K562 (cell line): ENCODE data around the gene CNGA3. TPM values are rescaled to one million over a fixed set of nuclear protein-coding genes. Genes with fewer than 3 reads are reported as not detected.
A peak's percentile ranks its signal among the peaks of the same experiment; 100 is the strongest.

Experiments used
- CC2D1A ChIP-seq: fragments of 450-650 bp; IDR thresholded peaks from 2 replicates; pipeline ENCODE4 v1.6.1; 2017; ENCODE audit warnings: mild to moderate bottlenecking
- CHCHD3 ChIP-seq: fragments of 250-450 bp; sonication (Bioruptor Pico); IDR thresholded peaks from 2 replicates; pipeline ENCODE4 v2.1.2; 2022; ENCODE audit warnings: mild to moderate bottlenecking
- E4F1 ChIP-seq: fragments of 250-450 bp; sonication (Bioruptor Pico); IDR thresholded peaks from 2 replicates; pipeline ENCODE4 v1.5.0; 2021; ENCODE audit warnings: mild to moderate bottlenecking, borderline replicate concordance
- ETV6 ChIP-seq, 3 experiments: fragments of 150-350 bp in 1 of 3; sonication (generic) in 1 of 3; formaldehyde crosslinking in 1 of 3; IDR thresholded peaks; 2 replicates each; pipeline versions ENCODE4 v1.6.1 to v1.8.0; 2014 to 2022; ENCODE audit warnings: borderline replicate concordance in 2 of 3, low read depth in 2 of 3, antibody characterized with exemption in 1 of 3, low read length in 1 of 3, mild to moderate bottlenecking in 1 of 3, missing genetic modification reagents in 1 of 3
- HMG20A ChIP-seq: fragments of 450-650 bp; formaldehyde crosslinking; conservative IDR thresholded peaks from 2 replicates; pipeline ENCODE4 v1.4.0; 2020; ENCODE audit warnings: mild to moderate bottlenecking, mixed read lengths
- MEIS2 ChIP-seq: fragments of 450-650 bp; IDR thresholded peaks from 2 replicates; pipeline ENCODE4 v1.6.1; 2014; ENCODE audit warnings: mild to moderate bottlenecking; ENCODE audit not compliant: partially characterized antibody
- MTA3 ChIP-seq: fragments of 450-650 bp; formaldehyde crosslinking; IDR thresholded peaks from 2 replicates; pipeline ENCODE4 v1.6.1; 2017; ENCODE audit warnings: mild to moderate bottlenecking, borderline replicate concordance
- STAT6 ChIP-seq: sonication (generic); formaldehyde crosslinking; IDR thresholded peaks from 2 replicates; pipeline ENCODE4 v1.8.1; 2023; ENCODE audit warnings: mild to moderate bottlenecking, missing genetic modification reagents
- TRIM25 ChIP-seq: fragments of 450-650 bp; IDR thresholded peaks from 2 replicates; pipeline ENCODE4 v1.7.0; 2016; ENCODE audit warnings: borderline replicate concordance
- U2AF2 ChIP-seq: fragments of 200-400 bp; formaldehyde crosslinking; optimal IDR thresholded peaks from 2 replicates; pipeline ENCODE3; 2017; ENCODE audit warnings: low read depth, mild to moderate bottlenecking, low read length
- ZFPM2 ChIP-seq: fragments of 250-450 bp; sonication (Bioruptor Pico); IDR thresholded peaks from 2 replicates; pipeline ENCODE4 v1.5.1; 2022; ENCODE audit warnings: mild to moderate bottlenecking
- ZNF175 ChIP-seq: fragments of 200-800 bp; sonication (Bioruptor generic); IDR thresholded peaks from 2 replicates; pipeline ENCODE4 v1.6.1; 2016; ENCODE audit warnings: low read depth, mild to moderate bottlenecking, missing genetic modification characterization, missing compliant biosample characterization
- ZNF740 ChIP-seq, 3 experiments: fragments of 200-800 bp in 1 of 3; sonication (Bioruptor generic) in 1 of 3; sonication (generic) in 1 of 3; formaldehyde crosslinking in 1 of 3; IDR thresholded peaks; 2 replicates each; pipeline versions ENCODE4 v1.6.1 to v1.8.0; 2016 to 2022; ENCODE audit warnings: mild to moderate bottlenecking in 2 of 3, missing compliant biosample characterization in 2 of 3, missing genetic modification characterization in 2 of 3, missing genetic modification reagents in 1 of 3
- polyA plus RNA-seq, 8 experiments: library from polyadenylated mRNA; depleted of rRNA in 4 of 8; stranded (reverse) in 5 of 8; unstranded in 3 of 8; fragments of >200 nt; fragmentation: Nextera tagmentation in 2 of 8; fragmentation: Illumina TruSeq in 1 of 8; extraction: Ambion mirVana in 2 of 8; extraction: Trizol in 1 of 8; gene quantifications; 2 replicates each; pipeline versions ENCODE4 v1.2.1 to v1.2.3, GENCODE V29; 2011 to 2014; ENCODE audit warnings: inconsistent platforms in 1 of 8, missing spikeins in 1 of 8
- total RNA-seq, 7 experiments: library from RNA; depleted of rRNA in 6 of 7; stranded (reverse); fragments of >200 nt in 6 of 7; fragmentation: Illumina TruSeq in 2 of 7; extraction: Trizol in 2 of 7; gene quantifications; 2 replicates each; pipeline versions ENCODE4 v1.2.1 to v1.2.3, GENCODE V29; 2011 to 2021; ENCODE audit warnings: low replicate concordance in 1 of 7

CNGA3 gene
- total and polyA plus RNA-seq, 9 of the 15 experiments (the other 6 are each of a cell fraction or from before 2014, with no cell fraction given) = not detected

- no peak for TF ChIP-seq ZNF740 (CRISPR knock-in tag; IDR thresholded peaks at IDR 0.05)
- TF ChIP-seq ZNF740 (tag; IDR thresholded peaks at IDR 0.05) = no peak
- no peak for TF ChIP-seq HMG20A (CRISPR knock-in tag)
- TF ChIP-seq ZNF175 (CRISPR knock-in tag) = no peak
- no peak for TF ChIP-seq ETV6 (IDR thresholded peaks at IDR 0.05; ENCODE audit: borderline replicate concordance in 1 of 2, low read depth in 2 of 2, low read length in 1 of 2)
- no peak for TF ChIP-seq ETV6 (CRISPR knock-in tag; IDR thresholded peaks at IDR 0.05; ENCODE audit: borderline replicate concordance)
- TF ChIP-seq CHCHD3 (CRISPR knock-in tag) = no peak
- TF ChIP-seq MEIS2 = peak; percentile 14
- no peak for TF ChIP-seq U2AF2
- TF ChIP-seq E4F1 (CRISPR knock-in tag) = no peak
- no peak for TF ChIP-seq ZFPM2 (CRISPR knock-in tag)
- no peak for TF ChIP-seq MTA3
- no peak for TF ChIP-seq STAT6
- 0 out of 2 replicates have a peak, but pooled peaks have one; percentile 36 for TF ChIP-seq CC2D1A
- no peak for TF ChIP-seq TRIM25
Observed at GRCh38 chr2:98412751-98413458, 66.6 kb downstream of the CNGA3 start (continued).
